ENCODE data around the gene POLR2C.

Gene POLR2C

GRCh38 chr16:57462209-57462977, at the start of gene POLR2C:
POLR2C (plus strand) TSS chr16:57462679; CDS start chr16:57462725, 46 bp downstream.
- Histone ChIP-seq H3K4me1 (ENCODE audit: control insufficient read depth in 5 of 5, insufficient read depth in 5 of 5, low read length in 5 of 5) (peaks cover 8 to 26% (median 19%) of the 10 kb centered on the region in 5 donors), H3K9me3 (ENCODE audit: control insufficient read depth in 5 of 5, low read length in 5 of 5) (no peaks in the 10 kb centered on the region), H3K27ac (ENCODE audit: low read depth, low read length) (peak within 1 kb of the TSS; percentile 65), H3K27me3 (ENCODE audit: control insufficient read depth in 5 of 5, insufficient read depth in 4 of 5, low read length in 5 of 5) (no peaks in the 10 kb centered on the region), H3K36me3 (ENCODE audit: control insufficient read depth in 5 of 5, insufficient read depth in 5 of 5, low read length in 5 of 5) (peaks cover 29 to 73% (median 66%) of the 10 kb centered on the region in 5 donors), H3K4me3 (ENCODE audit: low read depth in 1 of 5, low read length in 5 of 5) (peak within 1 kb of the TSS; percentile 83 to 97 (median 92)), H3K9ac (ENCODE audit: low read length in 5 of 5) (peak within 1 kb of the TSS; percentile 83 to 97 (median 85))

- Histone ChIP-seq H3K9ac (ENCODE audit: low read length in 5 of 5) (no peak overlapping the region), H3K4me3 (ENCODE audit: low read depth in 1 of 5, low read length in 5 of 5) (no peak overlapping the region), H3K27ac (ENCODE audit: low read depth, low read length) (no peak overlapping the region), H3K4me1 (ENCODE audit: control insufficient read depth in 5 of 5, insufficient read depth in 5 of 5, low read length in 5 of 5) (peaks cover 5 to 52% (median 35%) of the 10 kb centered on the region in 5 donors), H3K9me3 (ENCODE audit: control insufficient read depth in 5 of 5, low read length in 5 of 5) (no peaks in the 10 kb centered on the region), H3K27me3 (ENCODE audit: control insufficient read depth in 5 of 5, insufficient read depth in 4 of 5, low read length in 5 of 5) (peaks cover 0 to 6% (median 0%) of the 10 kb centered on the region in 5 donors), H3K36me3 (ENCODE audit: control insufficient read depth in 5 of 5, insufficient read depth in 5 of 5, low read length in 5 of 5) (no peaks in the 10 kb centered on the region)
Observed at GRCh38 chr16:57413301-57413730, 49.2 kb upstream of the POLR2C start.

- Histone ChIP-seq H3K9ac (ENCODE audit: low read length in 5 of 5) (no peak overlapping the region), H3K36me3 (ENCODE audit: control insufficient read depth in 5 of 5, insufficient read depth in 5 of 5, low read length in 5 of 5) (no peaks in the 10 kb centered on the region), H3K9me3 (ENCODE audit: control insufficient read depth in 5 of 5, low read length in 5 of 5) (no peaks in the 10 kb centered on the region), H3K4me1 (ENCODE audit: control insufficient read depth in 5 of 5, insufficient read depth in 5 of 5, low read length in 5 of 5) (peaks cover 5 to 55% (median 38%) of the 10 kb centered on the region in 5 donors), H3K4me3 (ENCODE audit: low read depth in 1 of 5, low read length in 5 of 5) (no peak overlapping the region), H3K27ac (ENCODE audit: low read depth, low read length) (no peak overlapping the region), H3K27me3 (ENCODE audit: control insufficient read depth in 5 of 5, insufficient read depth in 4 of 5, low read length in 5 of 5) (peaks cover 0 to 6% (median 0%) of the 10 kb centered on the region in 5 donors)
Observed at GRCh38 chr16:57413733-57414132, 48.7 kb upstream of the POLR2C start.

- H3K4me1 ChIP-seq (ENCODE audit: control insufficient read depth in 5 of 5, insufficient read depth in 5 of 5, low read length in 5 of 5) = peaks cover 0 to 42% (median 27%) of the 10 kb centered on the region in 5 donors
- H3K27ac ChIP-seq (ENCODE audit: low read depth, low read length) = no peak overlapping the region
- H3K9me3 ChIP-seq (ENCODE audit: control insufficient read depth in 5 of 5, low read length in 5 of 5) = no peaks in the 10 kb centered on the region
- H3K27me3 ChIP-seq (ENCODE audit: control insufficient read depth in 5 of 5, insufficient read depth in 4 of 5, low read length in 5 of 5) = peaks cover 0 to 3% (median 0%) of the 10 kb centered on the region in 5 donors
- no peaks in the 10 kb centered on the region for H3K36me3 ChIP-seq (ENCODE audit: control insufficient read depth in 5 of 5, insufficient read depth in 5 of 5, low read length in 5 of 5)
- no peak overlapping the region for H3K4me3 ChIP-seq (ENCODE audit: low read depth in 1 of 5, low read length in 5 of 5)
- peak overlapping the region in 1 of 5 donors; percentile 19 for H3K9ac ChIP-seq (ENCODE audit: low read length in 5 of 5)
Observed at GRCh38 chr16:57416084-57416483, 46.4 kb upstream of the POLR2C start.

GRCh38 chr16:57419506-57419905, 43.0 kb upstream of the POLR2C start:
- H3K4me1 ChIP-seq (ENCODE audit: control insufficient read depth in 5 of 5, insufficient read depth in 5 of 5, low read length in 5 of 5) = peaks cover 5 to 48% (median 28%) of the 10 kb centered on the region in 5 donors

GRCh38 chr16:57422026-57422944, 40.2 kb upstream of the POLR2C start:
- Histone ChIP-seq H3K9ac (ENCODE audit: low read length in 5 of 5) (no peak overlapping the region), H3K36me3 (ENCODE audit: control insufficient read depth in 5 of 5, insufficient read depth in 5 of 5, low read length in 5 of 5) (peaks cover 0 to 9% (median 5%) of the 10 kb centered on the region in 5 donors), H3K9me3 (ENCODE audit: control insufficient read depth in 5 of 5, low read length in 5 of 5) (no peaks in the 10 kb centered on the region), H3K27me3 (ENCODE audit: control insufficient read depth in 5 of 5, insufficient read depth in 4 of 5, low read length in 5 of 5) (no peaks in the 10 kb centered on the region), H3K4me3 (ENCODE audit: low read depth in 1 of 5, low read length in 5 of 5) (no peak overlapping the region), H3K4me1 (ENCODE audit: control insufficient read depth in 5 of 5, insufficient read depth in 5 of 5, low read length in 5 of 5) (peaks cover 6 to 40% (median 17%) of the 10 kb centered on the region in 5 donors), H3K27ac (ENCODE audit: low read depth, low read length) (no peak overlapping the region)

More at GRCh38 chr16:57419506-57419905, 43.0 kb upstream of the POLR2C start:
- Histone ChIP-seq H3K36me3 (ENCODE audit: control insufficient read depth in 5 of 5, insufficient read depth in 5 of 5, low read length in 5 of 5) (no peaks in the 10 kb centered on the region), H3K9ac (ENCODE audit: low read length in 5 of 5) (no peak overlapping the region), H3K4me3 (ENCODE audit: low read depth in 1 of 5, low read length in 5 of 5) (no peak overlapping the region), H3K9me3 (ENCODE audit: control insufficient read depth in 5 of 5, low read length in 5 of 5) (no peaks in the 10 kb centered on the region), H3K27ac (ENCODE audit: low read depth, low read length) (no peak overlapping the region), H3K27me3 (ENCODE audit: control insufficient read depth in 5 of 5, insufficient read depth in 4 of 5, low read length in 5 of 5) (peaks cover 0 to 3% (median 0%) of the 10 kb centered on the region in 5 donors)

- Histone ChIP-seq H3K36me3 (ENCODE audit: control insufficient read depth in 5 of 5, insufficient read depth in 5 of 5, low read length in 5 of 5) (peaks cover 4 to 17% (median 10%) of the 10 kb centered on the region in 5 donors), H3K9ac (ENCODE audit: low read length in 5 of 5) (no peak overlapping the region), H3K27ac (ENCODE audit: low read depth, low read length) (no peak overlapping the region), H3K27me3 (ENCODE audit: control insufficient read depth in 5 of 5, insufficient read depth in 4 of 5, low read length in 5 of 5) (no peaks in the 10 kb centered on the region), H3K4me1 (ENCODE audit: control insufficient read depth in 5 of 5, insufficient read depth in 5 of 5, low read length in 5 of 5) (peaks cover 6 to 34% (median 17%) of the 10 kb centered on the region in 5 donors), H3K9me3 (ENCODE audit: control insufficient read depth in 5 of 5, low read length in 5 of 5) (no peaks in the 10 kb centered on the region), H3K4me3 (ENCODE audit: low read depth in 1 of 5, low read length in 5 of 5) (no peak overlapping the region)
Observed at GRCh38 chr16:57423152-57423551, 39.3 kb upstream of the POLR2C start.

GRCh38 chr16:57424583-57424982, 37.9 kb upstream of the POLR2C start:
- Histone ChIP-seq H3K36me3 (ENCODE audit: control insufficient read depth in 5 of 5, insufficient read depth in 5 of 5, low read length in 5 of 5) (peaks cover 4 to 30% (median 22%) of the 10 kb centered on the region in 5 donors), H3K27ac (ENCODE audit: low read depth, low read length) (no peak overlapping the region), H3K9ac (ENCODE audit: low read length in 5 of 5) (peak overlapping the region in 1 of 5 donors; percentile 16), H3K4me3 (ENCODE audit: low read depth in 1 of 5, low read length in 5 of 5) (no peak overlapping the region), H3K4me1 (ENCODE audit: control insufficient read depth in 5 of 5, insufficient read depth in 5 of 5, low read length in 5 of 5) (peaks cover 0 to 22% (median 7%) of the 10 kb centered on the region in 5 donors), H3K27me3 (ENCODE audit: control insufficient read depth in 5 of 5, insufficient read depth in 4 of 5, low read length in 5 of 5) (no peaks in the 10 kb centered on the region), H3K9me3 (ENCODE audit: control insufficient read depth in 5 of 5, low read length in 5 of 5) (no peaks in the 10 kb centered on the region)

GRCh38 chr16:57426356-57426755, 36.1 kb upstream of the POLR2C start:
- H3K36me3 ChIP-seq (ENCODE audit: control insufficient read depth in 5 of 5, insufficient read depth in 5 of 5, low read length in 5 of 5) = peaks cover 8 to 47% (median 39%) of the 10 kb centered on the region in 5 donors
- no peaks in the 10 kb centered on the region for H3K9me3 ChIP-seq (ENCODE audit: control insufficient read depth in 5 of 5, low read length in 5 of 5)
- no peak overlapping the region for H3K9ac ChIP-seq (ENCODE audit: low read length in 5 of 5)
- H3K27me3 ChIP-seq (ENCODE audit: control insufficient read depth in 5 of 5, insufficient read depth in 4 of 5, low read length in 5 of 5) = no peaks in the 10 kb centered on the region
- H3K4me1 ChIP-seq (ENCODE audit: control insufficient read depth in 5 of 5, insufficient read depth in 5 of 5, low read length in 5 of 5) = peaks cover 0 to 21% (median 7%) of the 10 kb centered on the region in 5 donors
- H3K4me3 ChIP-seq (ENCODE audit: low read depth in 1 of 5, low read length in 5 of 5) = no peak overlapping the region
- H3K27ac ChIP-seq (ENCODE audit: low read depth, low read length) = no peak overlapping the region
